SJSA1 (cell line): ENCODE results near the gene CARS1. TPM values are rescaled to one million over a fixed set of nuclear protein-coding genes. Genes with fewer than 3 reads are reported as not detected.
A peak's percentile ranks its signal among the peaks of the same experiment; 100 is the strongest.

ENCODE experiments used
- DNase-seq, 2 experiments: peaks; one replicate each; pipeline ENCODE4 v3.0.0-alpha.2; 2015 to 2020; ENCODE audit warnings: low spot score in 2 of 2, low read depth in 1 of 2
- H3K27ac ChIP-seq: fragments of 250-450 bp; sonication (Bioruptor Pico); 2 replicates; pipeline ENCODE4 v1.5.1; 2020; ENCODE audit warnings: mild to moderate bottlenecking, moderate library complexity
- H3K27me3 ChIP-seq: fragments of 250-450 bp; sonication (Bioruptor Pico); replicated peaks from 2 replicates; pipeline ENCODE4 v1.5.1; 2020; ENCODE audit warnings: mild to moderate bottlenecking, moderate library complexity
- H3K36me3 ChIP-seq: fragments of 250-450 bp; sonication (Bioruptor Pico); 2 replicates; pipeline ENCODE4 v1.5.1; 2020; ENCODE audit warnings: mild to moderate bottlenecking
- H3K4me1 ChIP-seq: fragments of 250-450 bp; sonication (Bioruptor Pico); replicated peaks from 2 replicates; pipeline ENCODE4 v1.6.1; 2021; ENCODE audit warnings: mild to moderate bottlenecking
- H3K4me3 ChIP-seq: fragments of 250-450 bp; sonication (Bioruptor Pico); 2 replicates; pipeline ENCODE4 v1.5.1; 2020; ENCODE audit warnings: mild to moderate bottlenecking
- H3K9me3 ChIP-seq: fragments of 250-450 bp; sonication (Bioruptor Pico); replicated peaks from 2 replicates; pipeline ENCODE4 v1.5.1; 2020; ENCODE audit warnings: mild to moderate bottlenecking
- total RNA-seq: library from RNA; depleted of rRNA; stranded (reverse); fragments of >200 nt; shearing (Covaris generic); gene quantifications from 2 replicates; pipeline ENCODE4 v1.2.3, GENCODE V29; 2014

The CARS1 gene
- total RNA-seq, 1 experiment from 2014 or later, result 57.6 TPM

- H3K4me3 ChIP-seq, result no peak overlapping the region
- DNase-seq, result no peak
- H3K36me3 ChIP-seq, result peaks cover 26% of the 10 kb centered on the region
- no peaks in the 10 kb centered on the region for H3K27me3 ChIP-seq
- no peaks in the 10 kb centered on the region for H3K9me3 ChIP-seq
- H3K27ac ChIP-seq, result no peak overlapping the region
- H3K4me1 ChIP-seq, result peaks cover 23% of the 10 kb centered on the region
Measured at GRCh38 chr11:2996976-2997375, 60.2 kb downstream of the CARS1 start.

GRCh38 chr11:2995893-2996554 is 61.2 kb downstream of the CARS1 start:
- H3K36me3 ChIP-seq, result peaks cover 26% of the 10 kb centered on the region
- H3K4me1 ChIP-seq, result peaks cover 17% of the 10 kb centered on the region
- no peak for DNase-seq
- no peak overlapping the region for H3K4me3 ChIP-seq
- H3K27me3 ChIP-seq, result no peaks in the 10 kb centered on the region
- no peak overlapping the region for H3K27ac ChIP-seq
- no peaks in the 10 kb centered on the region for H3K9me3 ChIP-seq

- no peaks in the 10 kb centered on the region for H3K9me3 ChIP-seq
- H3K27me3 ChIP-seq, result no peaks in the 10 kb centered on the region
- H3K36me3 ChIP-seq, result peaks cover 23% of the 10 kb centered on the region
- peaks cover 14% of the 10 kb centered on the region for H3K4me1 ChIP-seq
- no peak for DNase-seq
- H3K4me3 ChIP-seq, result no peak overlapping the region
- no peak overlapping the region for H3K27ac ChIP-seq
Measured at GRCh38 chr11:2995031-2995561, 62.1 kb downstream of the CARS1 start.

- no peak for DNase-seq
- Histone ChIP-seq H3K27me3 (no peaks in the 10 kb centered on the region), H3K27ac (no peak overlapping the region), H3K4me1 (peaks cover 17% of the 10 kb centered on the region), H3K9me3 (no peaks in the 10 kb centered on the region), H3K4me3 (no peak overlapping the region), H3K36me3 (peaks cover 20% of the 10 kb centered on the region)
Measured at GRCh38 chr11:2994336-2994730, 62.9 kb downstream of the CARS1 start.

GRCh38 chr11:2992997-2993325 is 64.3 kb downstream of the CARS1 start:
- peaks cover 31% of the 10 kb centered on the region for H3K4me1 ChIP-seq
- DNase-seq, result no peak
- no peaks in the 10 kb centered on the region for H3K9me3 ChIP-seq
- H3K27me3 ChIP-seq, result no peaks in the 10 kb centered on the region
- H3K27ac ChIP-seq, result peak overlapping the region; percentile 22; the same call in 1 of the 2 replicates
- H3K36me3 ChIP-seq, result peaks cover 31% of the 10 kb centered on the region
- peak overlapping the region; percentile 93 for H3K4me3 ChIP-seq

GRCh38 chr11:2992234-2992996 is 64.8 kb downstream of the CARS1 start, which contains the start of gene NAP1L4:
TSS of gene NAP1L4 (minus strand) at chr11:2992329. CDS start at chr11:2979220, 13,109 bp downstream.
- peak; percentile 98 to 99 for DNase-seq
- H3K9me3 ChIP-seq, result no peaks in the 10 kb centered on the region
- no peaks in the 10 kb centered on the region for H3K27me3 ChIP-seq
- peak within 1 kb of the TSS; percentile 81 for H3K27ac ChIP-seq
- H3K4me1 ChIP-seq, result peaks cover 31% of the 10 kb centered on the region
- peak within 1 kb of the TSS; percentile 93 for H3K4me3 ChIP-seq
- H3K36me3 ChIP-seq, result peaks cover 32% of the 10 kb centered on the region

- Histone ChIP-seq H3K9me3 (no peaks in the 10 kb centered on the region), H3K4me3 (peak overlapping the region; percentile 93), H3K36me3 (peaks cover 38% of the 10 kb centered on the region), H3K27ac (peak overlapping the region; percentile 81), H3K4me1 (peaks cover 31% of the 10 kb centered on the region), H3K27me3 (no peaks in the 10 kb centered on the region)
- peak in 1 of 2 experiments; percentile 78 for DNase-seq
Measured at GRCh38 chr11:2991452-2992233, 65.6 kb downstream of the CARS1 start.

- Histone ChIP-seq H3K36me3 (peaks cover 38% of the 10 kb centered on the region), H3K4me3 (peak overlapping the region; percentile 93), H3K9me3 (no peaks in the 10 kb centered on the region), H3K4me1 (peaks cover 31% of the 10 kb centered on the region), H3K27me3 (no peaks in the 10 kb centered on the region), H3K27ac (peak overlapping the region; percentile 81)
- DNase-seq, result peak in 1 of 2 experiments; percentile 46
Measured at GRCh38 chr11:2990617-2991451, 66.4 kb downstream of the CARS1 start.

- no peak for DNase-seq
- H3K27ac ChIP-seq, result no peak overlapping the region
- peaks cover 31% of the 10 kb centered on the region for H3K4me1 ChIP-seq
- H3K4me3 ChIP-seq, result no peak overlapping the region
- H3K27me3 ChIP-seq, result no peaks in the 10 kb centered on the region
- H3K9me3 ChIP-seq, result no peaks in the 10 kb centered on the region
- H3K36me3 ChIP-seq, result peaks cover 41% of the 10 kb centered on the region
Measured at GRCh38 chr11:2989551-2989950, 67.7 kb downstream of the CARS1 start.

GRCh38 chr11:2989006-2989405 is 68.2 kb downstream of the CARS1 start:
- no peaks in the 10 kb centered on the region for H3K9me3 ChIP-seq
- no peak for DNase-seq
- H3K4me3 ChIP-seq, result no peak overlapping the region
- H3K36me3 ChIP-seq, result peaks cover 45% of the 10 kb centered on the region
- peaks cover 31% of the 10 kb centered on the region for H3K4me1 ChIP-seq
- 0 out of 2 replicates have a peak overlapping the region, but pooled peaks have one; percentile 2 for H3K27ac ChIP-seq
- H3K27me3 ChIP-seq, result no peaks in the 10 kb centered on the region

- peaks cover 31% of the 10 kb centered on the region for H3K4me1 ChIP-seq
- H3K27ac ChIP-seq, result 0 out of 2 replicates have a peak overlapping the region, but pooled peaks have one; percentile 2
- H3K27me3 ChIP-seq, result no peaks in the 10 kb centered on the region
- no peak for DNase-seq
- no peak overlapping the region for H3K4me3 ChIP-seq
- peaks cover 46% of the 10 kb centered on the region for H3K36me3 ChIP-seq
- H3K9me3 ChIP-seq, result no peaks in the 10 kb centered on the region
Measured at GRCh38 chr11:2987881-2988861, 69.1 kb downstream of the CARS1 start.

- H3K9me3 ChIP-seq, result no peaks in the 10 kb centered on the region
- H3K27ac ChIP-seq, result no peak overlapping the region
- H3K27me3 ChIP-seq, result no peaks in the 10 kb centered on the region
- no peak overlapping the region for H3K4me3 ChIP-seq
- no peak for DNase-seq
- H3K36me3 ChIP-seq, result peaks cover 54% of the 10 kb centered on the region
- H3K4me1 ChIP-seq, result peaks cover 9% of the 10 kb centered on the region
Measured at GRCh38 chr11:2983908-2984307, 73.3 kb downstream of the CARS1 start.
